Ishikawa (cell line): ENCODE results near the gene ELOVL6.

Source experiments
- MAX ChIP-seq: IDR thresholded peaks from 2 replicates; pipeline ENCODE4 v1.6.1; 2012
- TEAD4 ChIP-seq: IDR thresholded peaks from 2 replicates; pipeline ENCODE4 v1.6.1; 2012
- USF1 ChIP-seq: IDR thresholded peaks from 2 replicates; pipeline ENCODE4 v1.6.1; 2012
- YY1 ChIP-seq: IDR thresholded peaks from 2 replicates; pipeline ENCODE4 v1.6.1; 2012; ENCODE audit warnings: low read depth
- ZBTB7A ChIP-seq: IDR thresholded peaks from 2 replicates; pipeline ENCODE4 v1.6.1; 2012; ENCODE audit warnings: low read depth

GRCh38 chr4:110193822-110194761, 4.3 kb downstream of the ELOVL6 start:
- TF ChIP-seq MAX (no peak; the same call in 1 of the 2 replicates), YY1 (no peak), TEAD4 (no peak), USF1 (peak; percentile 54; the same call in 1 of the 2 replicates), ZBTB7A (no peak)
